Kidney (tissue), 14 donors: ENCODE data around the gene FKBP10. TPM values are rescaled to one million over a fixed set of nuclear protein-coding genes. Genes with fewer than 3 reads are reported as not detected.

ENCODE experiments used
- DNase-seq, 5 donors: peaks; one replicate each; pipeline ENCODE4 v3.0.0-alpha.2; 2013 to 2020
- FAIRE-seq: peaks from 2 replicates; lab custom pipeline; 2012; peaks lifted over from hg19 to GRCh38; lab: Jason Lieb, UNC
- H3K27ac ChIP-seq, 2 donors: one replicate each; pipeline ENCODE4 v1.7.0; 2013; ENCODE audit warnings: low read depth in 2 of 2, low read length in 2 of 2, inconsistent platforms in 1 of 2
- H3K27me3 ChIP-seq: one replicate; pipeline ENCODE4 v1.7.1; 2013; ENCODE audit warnings: low read length, inconsistent platforms; ENCODE audit not compliant: control insufficient read depth, insufficient read depth
- H3K36me3 ChIP-seq, 3 donors: one replicate each; pipeline versions ENCODE4 v1.7.0 to v1.7.1; 2013; ENCODE audit warnings: low read length in 3 of 3, control low read depth in 1 of 3, inconsistent platforms in 1 of 3; ENCODE audit not compliant: insufficient read depth in 3 of 3, control insufficient read depth in 2 of 3
- H3K4me1 ChIP-seq, 3 donors: one replicate each; pipeline versions ENCODE4 v1.7.0 to v1.7.1; 2013; ENCODE audit warnings: low read length in 3 of 3, inconsistent platforms in 1 of 3, low read depth in 1 of 3; ENCODE audit not compliant: control insufficient read depth in 2 of 3, insufficient read depth in 2 of 3
- H3K4me3 ChIP-seq, 3 donors: one replicate each; pipeline versions ENCODE4 v1.7.0 to v1.8.1; 2013; ENCODE audit warnings: low read length in 3 of 3, control low read depth in 1 of 3, inconsistent platforms in 1 of 3
- H3K9ac ChIP-seq, 3 donors: one replicate each; pipeline versions ENCODE4 v1.7.0 to v1.7.1; 2013; ENCODE audit warnings: low read length in 3 of 3, control low read depth in 1 of 3, inconsistent platforms in 1 of 3
- H3K9me3 ChIP-seq, 3 donors: one replicate each; pipeline versions ENCODE4 v1.7.0 to v1.7.1; 2013; ENCODE audit warnings: low read length in 3 of 3, control low read depth in 1 of 3, inconsistent platforms in 1 of 3; ENCODE audit not compliant: control insufficient read depth in 2 of 3, insufficient read depth in 1 of 3
- intact Hi-C: fragments of 100-400 bp; cut with DNase I; formaldehyde crosslinking; loops from one replicate; pipeline ENCODE4 v1.11.1; 2022
- polyA plus RNA-seq: library from polyadenylated mRNA; stranded (reverse); fragments of 350-450 nt; fragmentation: Illumina TruSeq; extraction: RNeasy Lipid Tissue Mini Kit (QIAGEN cat#74804); gene quantifications from one replicate; pipeline ENCODE4 v1.2.3, GENCODE V29; 2014; ENCODE audit warnings: low read depth, low replicate concordance; ENCODE audit not compliant: insufficient read depth
- total RNA-seq: library from RNA; stranded (reverse); fragmentation: NEBNext Ultra II Directional; extraction: Animal tissue kit (Norgen Biotek cat#: 25700); gene quantifications from one replicate; pipeline ENCODE4 v1.2.1, GENCODE V29; 2021
- TF ChIP-seq, protein P1 (sequence below): IDR thresholded peaks from 3 replicates; pipeline ENCODE4 v1.5.1; 2012; ENCODE audit warnings: mild to moderate bottlenecking, moderate library complexity, borderline replicate concordance; ENCODE audit not compliant: insufficient read depth; ENCODE audit errors: extremely low read depth
- donor health status: control.
- donor health status: control.
- donor health status: control.
- donor health status: control.
- donor health status: control.
- donor health status: DM: yes; HTN: yes; CAD: no.
- donor health status: Normal renal cell carcinoma (clear cell type).

The FKBP10 gene
- total and polyA plus RNA-seq, 2 donors from 2014 or later: 19.6 to 38.3 TPM

DNA sequence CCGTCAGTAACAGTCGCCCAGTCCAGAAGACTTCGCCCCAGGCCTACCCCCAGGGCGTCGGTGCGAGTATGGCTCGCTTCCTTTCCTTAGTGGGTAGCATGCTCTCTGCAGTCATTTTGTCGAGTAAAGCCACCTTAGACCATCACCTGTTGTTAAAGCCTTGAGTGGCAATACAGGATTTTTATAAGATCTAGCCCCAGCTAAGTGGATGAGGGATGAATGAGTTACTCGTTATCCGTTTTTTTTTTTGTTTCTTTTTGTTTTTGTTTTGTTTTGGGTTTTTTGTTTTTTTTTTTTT, 52.7 kb downstream of the FKBP10 start:
- FAIRE-seq (no peak), DNase-seq (no peak)
- Histone ChIP-seq H3K4me1 (peaks cover 0 to 12% (median 9%) of the 10 kb centered on the region in 3 donors), H3K36me3 (peaks cover 4 to 17% (median 7%) of the 10 kb centered on the region in 3 donors), H3K27ac (no peak overlapping the region), H3K4me3 (peak overlapping the region; percentile 59 to 92 (median 71)), H3K9me3 (no peaks in the 10 kb centered on the region), H3K9ac (peak overlapping the region in 2 of 3 donors; percentile 36 to 41), H3K27me3 (no peaks in the 10 kb centered on the region)
- intact Hi-C loops: no loop called here
- TF ChIP-seq, protein P1, sequence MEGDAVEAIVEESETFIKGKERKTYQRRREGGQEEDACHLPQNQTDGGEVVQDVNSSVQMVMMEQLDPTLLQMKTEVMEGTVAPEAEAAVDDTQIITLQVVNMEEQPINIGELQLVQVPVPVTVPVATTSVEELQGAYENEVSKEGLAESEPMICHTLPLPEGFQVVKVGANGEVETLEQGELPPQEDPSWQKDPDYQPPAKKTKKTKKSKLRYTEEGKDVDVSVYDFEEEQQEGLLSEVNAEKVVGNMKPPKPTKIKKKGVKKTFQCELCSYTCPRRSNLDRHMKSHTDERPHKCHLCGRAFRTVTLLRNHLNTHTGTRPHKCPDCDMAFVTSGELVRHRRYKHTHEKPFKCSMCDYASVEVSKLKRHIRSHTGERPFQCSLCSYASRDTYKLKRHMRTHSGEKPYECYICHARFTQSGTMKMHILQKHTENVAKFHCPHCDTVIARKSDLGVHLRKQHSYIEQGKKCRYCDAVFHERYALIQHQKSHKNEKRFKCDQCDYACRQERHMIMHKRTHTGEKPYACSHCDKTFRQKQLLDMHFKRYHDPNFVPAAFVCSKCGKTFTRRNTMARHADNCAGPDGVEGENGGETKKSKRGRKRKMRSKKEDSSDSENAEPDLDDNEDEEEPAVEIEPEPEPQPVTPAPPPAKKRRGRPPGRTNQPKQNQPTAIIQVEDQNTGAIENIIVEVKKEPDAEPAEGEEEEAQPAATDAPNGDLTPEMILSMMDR: no peak

DNA sequence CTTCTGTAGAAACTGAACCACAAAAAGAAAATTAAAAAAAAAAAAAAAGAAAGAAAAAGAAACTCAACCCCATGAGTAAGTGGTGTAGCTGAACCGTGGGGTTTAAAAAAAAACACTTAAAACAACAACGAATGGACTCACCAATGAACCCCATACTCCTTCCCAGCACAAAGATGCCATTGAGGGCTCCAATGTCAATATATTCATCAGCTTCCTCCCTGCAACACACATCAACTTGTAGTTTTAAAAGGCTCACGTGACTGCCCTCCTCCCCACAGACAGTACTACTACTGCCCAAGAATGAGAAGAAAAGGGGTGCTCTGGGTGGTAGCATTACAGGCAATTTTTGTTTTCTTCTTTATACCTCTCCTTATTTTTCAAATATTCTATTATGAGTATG, 55.8 kb downstream of the FKBP10 start:
- Histone ChIP-seq H3K4me1 (peaks cover 0 to 9% (median 7%) of the 10 kb centered on the region in 3 donors), H3K9ac (no peak overlapping the region), H3K27ac (no peak overlapping the region), H3K27me3 (no peaks in the 10 kb centered on the region), H3K36me3 (peaks cover 4 to 37% (median 22%) of the 10 kb centered on the region in 3 donors), H3K9me3 (no peaks in the 10 kb centered on the region), H3K4me3 (no peak overlapping the region)
- FAIRE-seq (no peak), DNase-seq (no peak)
- TF ChIP-seq, protein P1: no peak
- intact Hi-C loops: no loop called here

DNA sequence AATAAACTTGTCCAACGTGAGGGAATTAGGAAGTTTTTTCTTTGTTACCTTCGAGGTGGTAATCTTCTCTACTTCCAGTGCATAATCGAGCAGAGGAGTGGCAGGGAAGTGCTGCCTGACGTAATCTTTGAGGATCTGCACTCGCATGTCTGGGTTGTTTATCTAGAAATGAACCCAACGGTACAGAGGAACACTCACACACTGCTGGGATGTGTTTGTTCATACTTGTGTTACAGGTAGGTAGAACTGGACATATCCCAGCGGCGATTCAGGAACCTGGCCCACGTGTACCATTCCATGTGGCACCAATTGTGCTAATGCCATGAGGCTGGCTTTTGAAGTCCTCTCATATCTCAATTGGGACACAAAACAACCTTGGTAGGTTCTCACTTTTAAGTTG, 56.6 kb downstream of the FKBP10 start:
- H3K27ac ChIP-seq: no peak overlapping the region
- FAIRE-seq: no peak
- H3K27me3 ChIP-seq: no peaks in the 10 kb centered on the region
- TF ChIP-seq, protein P1: no peak
- H3K9me3 ChIP-seq: no peaks in the 10 kb centered on the region
- intact Hi-C loops: no loop called here
- H3K4me3 ChIP-seq: no peak overlapping the region
- no peak for DNase-seq
- peaks cover 0 to under 1% (median 0%) of the 10 kb centered on the region in 3 donors for H3K4me1 ChIP-seq
- H3K36me3 ChIP-seq: peaks cover 4 to 44% (median 26%) of the 10 kb centered on the region in 3 donors
- no peak overlapping the region for H3K9ac ChIP-seq

DNA sequence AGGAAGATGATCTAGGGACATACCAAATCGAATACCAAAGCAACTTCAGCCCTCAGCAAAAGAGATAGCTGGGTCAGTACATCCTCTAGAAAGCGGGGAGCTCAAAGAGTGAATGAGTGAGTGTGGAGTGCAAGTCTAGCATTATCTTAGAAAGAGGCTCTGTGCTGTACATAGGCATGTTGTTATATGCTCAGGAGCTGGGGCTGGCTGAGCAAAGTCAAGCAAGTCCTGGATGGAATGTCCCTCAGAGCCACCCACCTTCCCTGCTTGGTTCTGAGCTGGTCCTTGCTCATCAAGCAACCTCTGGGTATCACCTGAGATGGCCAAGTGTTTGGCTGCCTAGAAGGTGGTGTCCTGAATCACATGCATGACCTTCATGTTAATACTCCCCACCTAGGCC, 57.3 kb downstream of the FKBP10 start:
- H3K4me3 ChIP-seq: no peak overlapping the region
- intact Hi-C loops: no loop called here
- TF ChIP-seq, protein P1: no peak
- no peaks in the 10 kb centered on the region for H3K9me3 ChIP-seq
- peaks cover 4 to 44% (median 26%) of the 10 kb centered on the region in 3 donors for H3K36me3 ChIP-seq
- H3K27me3 ChIP-seq: no peaks in the 10 kb centered on the region
- DNase-seq (no peak), FAIRE-seq (no peak)
- no peak overlapping the region for H3K27ac ChIP-seq
- no peak overlapping the region for H3K9ac ChIP-seq
- no peaks in the 10 kb centered on the region for H3K4me1 ChIP-seq
